ENCODE measurements around the gene C2CD2.

The C2CD2 gene

GRCh38 chr21:41890355-41890754, 63.5 kb downstream of the C2CD2 start:
- in situ Hi-C loops (cut with HindIII; ENCODE audit: low pct_unique_long_range_greater_than_20kb, low sequenced_read_pairs), result no loop called here
- TF ChIP-seq JUND (IDR thresholded peaks at IDR 0.05; ENCODE audit: low read depth), result no peak
- DNase-seq (ENCODE audit: low read depth in 1 of 2, low spot score in 1 of 2), result no peak

GRCh38 chr21:41888749-41889376, 65.0 kb downstream of the C2CD2 start:
- in situ Hi-C loops (cut with HindIII; ENCODE audit: low pct_unique_long_range_greater_than_20kb, low sequenced_read_pairs), result no loop called here
- TF ChIP-seq JUND (IDR thresholded peaks at IDR 0.05; ENCODE audit: low read depth), result no peak
- DNase-seq (ENCODE audit: low read depth in 1 of 2, low spot score in 1 of 2), result no peak

GRCh38 chr21:41887667-41888066, 66.2 kb downstream of the C2CD2 start:
- in situ Hi-C loops (cut with HindIII; ENCODE audit: low pct_unique_long_range_greater_than_20kb, low sequenced_read_pairs), result no loop called here
- no peak for TF ChIP-seq JUND (IDR thresholded peaks at IDR 0.05; ENCODE audit: low read depth)
- no peak for DNase-seq (ENCODE audit: low read depth in 1 of 2, low spot score in 1 of 2)

DNA sequence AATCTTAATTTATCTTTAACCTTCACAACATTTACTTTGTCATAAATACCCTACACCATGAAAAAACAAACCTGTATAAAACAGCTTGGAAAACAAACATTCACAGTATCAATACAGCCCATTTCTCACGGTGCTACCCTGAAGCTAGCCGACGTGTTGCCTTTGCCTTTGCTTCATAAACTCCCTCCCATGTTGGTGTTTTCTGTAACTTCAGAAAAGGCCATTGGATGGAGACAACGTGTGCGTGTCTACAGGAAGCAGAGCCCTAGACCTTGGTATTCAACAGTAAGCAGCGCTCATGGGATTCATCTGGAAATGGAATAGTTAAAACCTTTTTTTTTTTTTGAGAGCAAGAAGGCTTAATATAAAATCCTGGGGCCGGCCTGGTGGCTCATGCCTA, 67.5 kb downstream of the C2CD2 start:
- no peak for TF ChIP-seq JUND (IDR thresholded peaks at IDR 0.05; ENCODE audit: low read depth)
- in situ Hi-C loops (cut with HindIII; ENCODE audit: low pct_unique_long_range_greater_than_20kb, low sequenced_read_pairs), result no loop called here

GRCh38 chr21:41885341-41886024, 68.3 kb downstream of the C2CD2 start:
- DNase-seq (ENCODE audit: low read depth in 1 of 2, low spot score in 1 of 2), result peak in 1 of 2 experiments; percentile 19
- in situ Hi-C loops (cut with HindIII; ENCODE audit: low pct_unique_long_range_greater_than_20kb, low sequenced_read_pairs), result no loop called here
- TF ChIP-seq JUND (IDR thresholded peaks at IDR 0.05; ENCODE audit: low read depth), result no peak

More for the DNA sequence above, 67.5 kb downstream of the C2CD2 start:
- DNase-seq (ENCODE audit: low read depth in 1 of 2, low spot score in 1 of 2), result no peak

GRCh38 chr21:41884501-41885030, 69.3 kb downstream of the C2CD2 start:
- in situ Hi-C loops (cut with HindIII; ENCODE audit: low pct_unique_long_range_greater_than_20kb, low sequenced_read_pairs), result no loop called here
- no peak for TF ChIP-seq JUND (IDR thresholded peaks at IDR 0.05; ENCODE audit: low read depth)
- no peak for DNase-seq (ENCODE audit: low read depth in 1 of 2, low spot score in 1 of 2)

GRCh38 chr21:41883582-41883981, 70.2 kb downstream of the C2CD2 start:
- TF ChIP-seq JUND (IDR thresholded peaks at IDR 0.05; ENCODE audit: low read depth), result no peak

DNA sequence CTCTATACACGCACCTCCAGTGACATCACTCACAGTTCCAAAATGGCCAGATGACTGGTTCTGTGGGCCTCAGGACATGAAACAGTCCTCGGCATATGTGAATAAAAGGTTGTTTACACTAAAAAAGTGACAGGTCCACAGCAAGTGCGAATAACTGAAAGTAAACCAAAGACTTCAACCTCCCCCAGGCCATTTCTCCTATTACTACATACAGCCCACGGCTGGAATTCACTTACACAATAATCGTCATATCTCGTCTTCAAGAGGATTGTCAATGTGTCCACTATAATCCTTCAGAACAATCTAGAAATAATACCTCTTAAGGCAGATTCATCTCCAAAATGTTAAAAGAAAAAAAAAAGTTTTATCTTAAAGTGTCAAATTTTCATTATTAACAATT, 72.8 kb downstream of the C2CD2 start:
- in situ Hi-C loops (cut with HindIII; ENCODE audit: low pct_unique_long_range_greater_than_20kb, low sequenced_read_pairs), result no loop called here
- TF ChIP-seq JUND (IDR thresholded peaks at IDR 0.05; ENCODE audit: low read depth), result no peak
- no peak for DNase-seq (ENCODE audit: low read depth in 1 of 2, low spot score in 1 of 2)

More at GRCh38 chr21:41883582-41883981, 70.2 kb downstream of the C2CD2 start:
- in situ Hi-C loops (cut with HindIII; ENCODE audit: low pct_unique_long_range_greater_than_20kb, low sequenced_read_pairs), result no loop called here
- DNase-seq (ENCODE audit: low read depth in 1 of 2, low spot score in 1 of 2), result no peak

DNA sequence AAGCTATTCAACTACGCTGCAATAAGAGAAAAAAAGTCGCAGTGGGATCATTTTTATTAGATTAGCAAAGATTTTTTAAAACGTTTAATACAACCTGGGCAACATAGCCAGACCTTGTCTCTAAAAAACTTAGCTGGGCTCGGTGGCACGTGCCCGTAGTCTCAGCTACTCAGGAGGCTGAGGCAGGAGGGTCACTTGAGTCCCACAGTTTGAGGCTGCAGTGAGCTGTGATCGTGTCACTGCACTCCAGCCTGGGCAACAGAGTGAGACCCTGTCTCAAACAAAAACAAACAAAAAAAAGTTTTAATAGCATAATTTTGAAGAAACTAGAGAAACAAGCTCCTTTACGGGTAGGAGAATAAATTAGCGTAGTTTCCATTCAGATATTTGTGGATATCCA, 73.7 kb downstream of the C2CD2 start:
- DNase-seq (ENCODE audit: low read depth in 1 of 2, low spot score in 1 of 2), result no peak
- in situ Hi-C loops (cut with HindIII; ENCODE audit: low pct_unique_long_range_greater_than_20kb, low sequenced_read_pairs), result no loop called here
- no peak for TF ChIP-seq JUND (IDR thresholded peaks at IDR 0.05; ENCODE audit: low read depth)

GRCh38 chr21:41879190-41879998, 74.4 kb downstream of the C2CD2 start, which contains the start of gene PRDM15:
Gene PRDM15 (minus strand): TSS chr21:41879344. CDS start chr21:41860363, 18,981 bp downstream.
- no peak for TF ChIP-seq JUND (IDR thresholded peaks at IDR 0.05; ENCODE audit: low read depth)
- peak; percentile 86 to 87 for DNase-seq (ENCODE audit: low read depth in 1 of 2, low spot score in 1 of 2)
- in situ Hi-C loops (cut with HindIII; ENCODE audit: low pct_unique_long_range_greater_than_20kb, low sequenced_read_pairs), result no loop called here

- DNase-seq (ENCODE audit: low read depth in 1 of 2, low spot score in 1 of 2), result peak; percentile 85 to 95
Measured at GRCh38 chr21:41878831-41879189, 75.0 kb downstream of the C2CD2 start.

DNA sequence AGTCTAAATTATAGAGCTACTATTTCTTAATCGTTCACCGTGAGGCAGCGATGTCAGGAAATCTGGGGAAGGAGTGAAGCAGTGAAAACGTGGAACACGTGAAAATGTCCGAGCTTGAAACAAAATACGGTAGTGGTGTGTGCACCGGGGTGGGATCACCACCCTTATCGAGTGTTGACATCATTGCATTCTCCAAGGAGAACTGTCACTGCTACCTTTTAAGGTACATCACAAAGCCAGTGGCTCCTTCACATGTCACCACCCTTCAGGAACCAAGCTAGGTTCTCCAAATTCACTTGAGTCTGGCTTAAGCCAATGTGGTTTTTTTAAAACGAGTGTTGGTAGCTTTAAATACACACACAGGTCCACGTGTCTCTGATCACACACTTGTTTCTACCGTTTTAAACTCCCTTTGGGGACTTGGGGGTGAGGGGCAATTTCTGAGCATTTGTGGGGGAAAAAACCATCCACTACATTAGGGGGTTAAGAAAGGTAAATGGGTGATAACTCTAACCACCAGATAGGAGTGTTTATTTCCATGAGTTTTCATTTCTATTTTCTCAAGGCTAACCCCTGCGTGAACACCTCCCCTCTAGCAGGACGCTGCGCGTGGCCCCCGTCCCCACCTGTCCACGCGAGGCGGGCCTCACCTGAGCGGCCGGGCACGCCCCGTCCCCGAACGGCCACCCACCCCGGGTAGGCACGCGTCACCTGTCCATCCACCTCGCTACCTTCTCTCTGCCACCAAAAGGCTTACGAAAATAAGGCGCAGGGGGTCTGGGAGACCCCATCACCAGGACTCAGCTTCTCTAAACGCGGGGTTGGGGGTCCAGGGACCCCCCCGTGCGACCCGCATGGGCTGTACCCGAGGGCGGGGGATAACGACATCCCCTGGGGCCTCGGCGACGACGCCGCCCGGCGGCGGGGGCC, 75.7 kb downstream of the C2CD2 start:
- TF ChIP-seq JUND (IDR thresholded peaks at IDR 0.05; ENCODE audit: low read depth), result no peak
- in situ Hi-C loops (cut with HindIII; ENCODE audit: low pct_unique_long_range_greater_than_20kb, low sequenced_read_pairs), result no loop called here

More at GRCh38 chr21:41878831-41879189, 75.0 kb downstream of the C2CD2 start:
- in situ Hi-C loops (cut with HindIII; ENCODE audit: low pct_unique_long_range_greater_than_20kb, low sequenced_read_pairs), result no loop called here
- TF ChIP-seq JUND (IDR thresholded peaks at IDR 0.05; ENCODE audit: low read depth), result no peak

More for the DNA sequence above, 75.7 kb downstream of the C2CD2 start:
- peak; percentile 45 to 75 for DNase-seq (ENCODE audit: low read depth in 1 of 2, low spot score in 1 of 2)

Data from T47D (cell line).